Stimulated activated CD4-positive, alpha-beta T cell treated with anti-CD3 and anti-CD28 coated beads, Interleukin-15, amount 100 ng/mL, for 1 hour (primary cell): ENCODE results near the gene SMAD5.
A peak's percentile ranks its signal among the peaks of the same experiment; 100 is the strongest.

Experiments
- DNase-seq, 2 donors: peaks; one replicate each; pipeline ENCODE4 v3.0.0-alpha.2; 2020; ENCODE audit warnings: low read depth in 1 of 2, low spot score in 1 of 2

The SMAD5 gene

GRCh38 chr5:136194576-136194975 is 61.9 kb downstream of the SMAD5 start:
- DNase-seq, result no peak

- DNase-seq, result no peak
Measured at GRCh38 chr5:136195971-136196820, 63.6 kb downstream of the SMAD5 start.

GRCh38 chr5:136197462-136198142 is 65.0 kb downstream of the SMAD5 start:
- DNase-seq, result no peak

GRCh38 chr5:136198453-136198852 is 65.8 kb downstream of the SMAD5 start:
- no peak for DNase-seq

- no peak for DNase-seq
Measured at GRCh38 chr5:136199408-136199807, 66.8 kb downstream of the SMAD5 start.

GRCh38 chr5:136200130-136200529 is 67.5 kb downstream of the SMAD5 start:
- DNase-seq, result no peak

- DNase-seq, result no peak
Measured at GRCh38 chr5:136200761-136201160, 68.1 kb downstream of the SMAD5 start.

- DNase-seq, result no peak
Measured at GRCh38 chr5:136201870-136202269, 69.2 kb downstream of the SMAD5 start.

- DNase-seq, result no peak
Measured at GRCh38 chr5:136202469-136203205, 70.0 kb downstream of the SMAD5 start.

GRCh38 chr5:136203303-136203922 is 70.8 kb downstream of the SMAD5 start:
- DNase-seq, result no peak

- no peak for DNase-seq
Measured at GRCh38 chr5:136205061-136205702, 72.5 kb downstream of the SMAD5 start.

GRCh38 chr5:136205941-136206340 is 73.3 kb downstream of the SMAD5 start:
- DNase-seq, result no peak

GRCh38 chr5:136206361-136206760 is 73.7 kb downstream of the SMAD5 start:
- no peak for DNase-seq

GRCh38 chr5:136207631-136208030 is 75.0 kb downstream of the SMAD5 start:
- DNase-seq, result no peak

GRCh38 chr5:136208916-136209315 is 76.3 kb downstream of the SMAD5 start:
- DNase-seq, result no peak

GRCh38 chr5:136209346-136209910 is 76.8 kb downstream of the SMAD5 start:
- no peak for DNase-seq

GRCh38 chr5:136210259-136210658 is 77.6 kb downstream of the SMAD5 start:
- no peak for DNase-seq

GRCh38 chr5:136211282-136212040 is 78.8 kb downstream of the SMAD5 start:
- no peak for DNase-seq

- peak in 1 of 2 donors; percentile 18 for DNase-seq
Measured at GRCh38 chr5:136212252-136212721, 79.6 kb downstream of the SMAD5 start.
